ENCODE results near the gene SKAP2.

Gene SKAP2

GRCh38 chr7:26670841-26671240, 193.5 kb downstream of the SKAP2 start:
- FAIRE-seq (no peak), DNase-seq (ENCODE audit: insufficient read length) (no peak)
- TF ChIP-seq POLR2A (IDR thresholded peaks at IDR 0.05; ENCODE audit: low read depth, low read length) (no peak), POLR2AphosphoS5 (IDR thresholded peaks at IDR 0.05; ENCODE audit: low read depth, low read length) (no peak), TAF1 (IDR thresholded peaks at IDR 0.05; ENCODE audit: borderline replicate concordance, low read depth, low read length) (no peak)

- TF ChIP-seq POLR2AphosphoS5 (IDR thresholded peaks at IDR 0.05; ENCODE audit: low read depth, low read length) = no peak
- no peak for TF ChIP-seq TAF1 (IDR thresholded peaks at IDR 0.05; ENCODE audit: borderline replicate concordance, low read depth, low read length)
- no peak for TF ChIP-seq POLR2A (IDR thresholded peaks at IDR 0.05; ENCODE audit: low read depth, low read length)
- no peak for FAIRE-seq
- DNase-seq (ENCODE audit: insufficient read length) = no peak
These were observed 194.1 kb downstream of the SKAP2 start for GRCh38 chr7:26670290-26670689.

DNA sequence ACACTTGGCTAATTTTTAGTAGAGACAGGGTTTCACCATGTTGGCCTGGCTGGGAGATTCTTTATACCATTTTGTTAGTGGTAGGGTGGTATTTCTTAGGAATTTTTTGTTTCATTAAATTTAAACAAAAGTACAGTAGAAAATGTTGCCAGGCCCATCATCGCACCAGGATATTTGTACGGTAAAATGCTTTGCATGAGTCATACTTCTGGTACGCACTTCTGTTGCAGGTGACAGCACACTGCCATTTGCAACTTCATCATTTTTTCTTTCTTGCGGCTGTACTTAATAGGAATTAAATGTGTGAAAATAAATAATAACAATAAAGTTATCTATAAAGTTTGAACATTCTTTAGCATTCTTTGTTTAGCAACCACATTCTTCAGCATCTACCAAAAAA, 195.6 kb downstream of the SKAP2 start:
- TF ChIP-seq POLR2A (IDR thresholded peaks at IDR 0.05; ENCODE audit: low read depth, low read length) = no peak
- TF ChIP-seq POLR2AphosphoS5 (IDR thresholded peaks at IDR 0.05; ENCODE audit: low read depth, low read length) = no peak
- no peak for TF ChIP-seq TAF1 (IDR thresholded peaks at IDR 0.05; ENCODE audit: borderline replicate concordance, low read depth, low read length)
- no peak for FAIRE-seq

DNA sequence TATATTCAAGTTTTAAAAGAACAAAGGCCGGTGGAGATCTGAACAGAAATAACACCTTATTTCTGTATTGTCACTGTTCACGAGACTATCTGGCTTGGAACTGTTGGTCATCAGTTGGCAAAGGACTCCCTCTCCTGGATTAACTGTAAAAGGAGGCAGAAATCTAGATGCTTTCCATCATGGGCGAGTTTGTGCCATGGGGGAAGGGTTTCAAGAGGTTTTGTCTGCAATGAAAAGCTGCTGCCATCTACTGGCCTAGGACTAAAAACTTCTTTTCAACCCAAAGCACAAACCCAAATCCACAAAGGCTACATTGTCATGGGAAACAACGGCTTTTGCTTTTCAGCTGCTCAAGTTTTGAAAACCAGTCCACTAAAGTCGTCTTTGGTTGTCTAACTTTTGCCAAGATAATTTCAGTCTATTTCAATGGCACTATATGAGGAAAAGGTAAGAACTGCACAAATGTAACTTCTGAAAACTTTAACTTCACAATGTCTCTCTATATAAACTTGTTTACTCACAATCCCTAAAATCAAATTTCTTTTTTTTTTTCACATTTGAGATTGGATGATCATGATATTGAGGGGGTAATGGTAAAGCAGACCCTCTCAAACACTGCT, 196.8 kb downstream of the SKAP2 start:
- TF ChIP-seq POLR2A (IDR thresholded peaks at IDR 0.05; ENCODE audit: low read depth, low read length) (no peak), TAF1 (IDR thresholded peaks at IDR 0.05; ENCODE audit: borderline replicate concordance, low read depth, low read length) (no peak), POLR2AphosphoS5 (IDR thresholded peaks at IDR 0.05; ENCODE audit: low read depth, low read length) (no peak)
- no peak for DNase-seq (ENCODE audit: insufficient read length)
- peak; percentile 84 for FAIRE-seq

More for the DNA sequence above, 195.6 kb downstream of the SKAP2 start:
- no peak for DNase-seq (ENCODE audit: insufficient read length)

DNA sequence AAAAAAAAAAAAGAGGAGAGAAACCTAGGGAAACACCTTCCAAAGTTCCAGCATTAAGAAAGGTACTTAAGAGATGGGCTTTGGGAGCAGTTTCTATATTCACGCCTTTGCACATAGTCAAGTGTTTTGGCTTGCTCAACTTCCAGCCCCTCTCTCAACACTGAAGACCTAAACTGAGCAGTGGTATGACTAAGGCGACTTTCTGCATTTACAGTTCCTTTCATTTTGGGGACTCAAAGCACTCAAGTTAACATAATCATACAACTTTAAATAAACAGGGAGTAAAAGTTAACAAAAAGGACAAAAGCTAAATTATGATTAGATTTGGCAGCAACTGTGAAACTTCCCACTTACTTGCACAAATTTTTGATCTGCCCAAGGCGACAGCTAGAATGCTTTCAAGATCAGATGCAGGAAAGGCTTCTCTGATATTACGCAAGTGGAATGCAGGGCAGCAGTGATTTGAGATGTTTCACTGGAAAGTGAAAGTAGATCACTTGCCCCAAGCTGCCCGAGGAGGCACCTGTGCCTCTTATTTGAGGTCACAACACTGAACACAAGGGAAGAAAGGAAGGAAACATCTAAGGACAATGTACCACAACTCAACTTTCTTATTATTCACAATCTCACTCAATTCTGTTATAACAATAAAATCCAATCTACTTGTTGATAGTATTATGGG, 199.5 kb downstream of the SKAP2 start:
- DNase-seq (ENCODE audit: insufficient read length) (no peak), FAIRE-seq (no peak)
- TF ChIP-seq POLR2AphosphoS5 (IDR thresholded peaks at IDR 0.05; ENCODE audit: low read depth, low read length) = no peak
- no peak for TF ChIP-seq TAF1 (IDR thresholded peaks at IDR 0.05; ENCODE audit: borderline replicate concordance, low read depth, low read length)
- TF ChIP-seq POLR2A (IDR thresholded peaks at IDR 0.05; ENCODE audit: low read depth, low read length) = no peak

DNA sequence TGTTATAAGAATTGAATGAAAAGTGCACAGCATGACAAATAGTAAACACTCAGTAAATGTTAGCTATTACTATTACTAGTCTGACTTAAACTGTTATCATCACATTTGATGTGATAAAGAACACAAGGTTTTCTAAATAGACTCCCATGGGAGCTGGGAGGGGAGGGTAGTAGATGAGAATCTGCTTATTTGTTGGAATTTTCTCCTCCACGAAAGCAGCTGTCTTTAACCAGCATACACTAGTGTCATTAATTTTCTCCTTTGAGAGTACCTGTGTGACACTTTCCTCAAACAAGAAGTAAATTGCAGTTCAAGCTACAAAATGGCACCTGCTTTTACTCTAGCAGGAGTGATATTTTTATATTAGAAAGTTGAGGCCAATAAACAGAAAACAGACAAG, 200.1 kb downstream of the SKAP2 start:
- no peak for DNase-seq (ENCODE audit: insufficient read length)
- TF ChIP-seq POLR2A (IDR thresholded peaks at IDR 0.05; ENCODE audit: low read depth, low read length) (no peak), TAF1 (IDR thresholded peaks at IDR 0.05; ENCODE audit: borderline replicate concordance, low read depth, low read length) (no peak)
- no peak for FAIRE-seq

- TF ChIP-seq TAF1 (IDR thresholded peaks at IDR 0.05; ENCODE audit: borderline replicate concordance, low read depth, low read length) (no peak), POLR2A (IDR thresholded peaks at IDR 0.05; ENCODE audit: low read depth, low read length) (no peak), POLR2AphosphoS5 (IDR thresholded peaks at IDR 0.05; ENCODE audit: low read depth, low read length) (no peak)
- DNase-seq (ENCODE audit: insufficient read length) = no peak
- no peak for FAIRE-seq
These were observed 200.5 kb downstream of the SKAP2 start for GRCh38 chr7:26663874-26664273.

- no peak for DNase-seq (ENCODE audit: insufficient read length)
- TF ChIP-seq TAF1 (IDR thresholded peaks at IDR 0.05; ENCODE audit: borderline replicate concordance, low read depth, low read length) = no peak
- no peak for TF ChIP-seq POLR2A (IDR thresholded peaks at IDR 0.05; ENCODE audit: low read depth, low read length)
- no peak for TF ChIP-seq POLR2AphosphoS5 (IDR thresholded peaks at IDR 0.05; ENCODE audit: low read depth, low read length)
- FAIRE-seq = no peak
These were observed 201.7 kb downstream of the SKAP2 start for GRCh38 chr7:26662646-26663045.

DNA sequence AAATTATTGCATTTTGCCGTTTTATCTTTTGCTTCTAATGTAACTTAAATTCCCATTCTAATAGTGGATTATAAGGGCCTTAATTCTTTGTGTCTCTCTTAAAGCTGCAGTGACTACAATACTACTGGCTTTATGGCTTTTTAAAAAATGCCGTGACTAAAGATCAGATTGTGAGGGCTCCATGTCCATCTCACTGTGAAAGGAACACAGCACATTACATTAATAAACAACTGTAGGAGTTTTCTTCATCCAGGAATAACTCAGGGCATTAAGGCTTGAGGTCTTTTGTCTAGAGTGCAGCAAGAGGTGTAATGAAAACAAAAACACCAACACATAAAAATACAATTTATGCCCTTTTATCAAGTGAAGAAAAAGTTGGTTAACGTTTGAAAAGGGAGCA, 205.3 kb downstream of the SKAP2 start:
- DNase-seq (ENCODE audit: insufficient read length) = no peak

GRCh38 chr7:26658389-26659084, 205.9 kb downstream of the SKAP2 start:
- FAIRE-seq (no peak), DNase-seq (ENCODE audit: insufficient read length) (no peak)

More for the DNA sequence above, 205.3 kb downstream of the SKAP2 start:
- FAIRE-seq = no peak
- TF ChIP-seq POLR2A (IDR thresholded peaks at IDR 0.05; ENCODE audit: low read depth, low read length) = no peak
- TF ChIP-seq POLR2AphosphoS5 (IDR thresholded peaks at IDR 0.05; ENCODE audit: low read depth, low read length) = no peak
- TF ChIP-seq TAF1 (IDR thresholded peaks at IDR 0.05; ENCODE audit: borderline replicate concordance, low read depth, low read length) = no peak

GRCh38 chr7:26657686-26658388, 206.6 kb downstream of the SKAP2 start:
- FAIRE-seq = no peak
- DNase-seq (ENCODE audit: insufficient read length) = no peak

More at GRCh38 chr7:26658389-26659084, 205.9 kb downstream of the SKAP2 start:
- TF ChIP-seq POLR2AphosphoS5 (IDR thresholded peaks at IDR 0.05; ENCODE audit: low read depth, low read length) (no peak), POLR2A (IDR thresholded peaks at IDR 0.05; ENCODE audit: low read depth, low read length) (no peak), TAF1 (IDR thresholded peaks at IDR 0.05; ENCODE audit: borderline replicate concordance, low read depth, low read length) (no peak)

More at GRCh38 chr7:26657686-26658388, 206.6 kb downstream of the SKAP2 start:
- no peak for TF ChIP-seq POLR2AphosphoS5 (IDR thresholded peaks at IDR 0.05; ENCODE audit: low read depth, low read length)
- TF ChIP-seq POLR2A (IDR thresholded peaks at IDR 0.05; ENCODE audit: low read depth, low read length) = no peak
- no peak for TF ChIP-seq TAF1 (IDR thresholded peaks at IDR 0.05; ENCODE audit: borderline replicate concordance, low read depth, low read length)
